LNCaP clone FGC (cell line): ENCODE results near the gene FBLN2.
A peak's percentile ranks its signal among the peaks of the same experiment; 100 is the strongest.
"Not testable (repeated sequence)": the region's sequence is repeated elsewhere in the genome, so short reads cannot be mapped to it uniquely, and the experiment has no call there.

ENCODE experiments used
- DNase-seq: peaks from one replicate; pipeline ENCODE4 v3.0.0-alpha.2; 2011; ENCODE audit warnings: low read depth
- H3K4me3 ChIP-seq: 2 replicates; pipeline ENCODE4 v1.5.1; 2011; ENCODE audit warnings: mild to moderate bottlenecking, low read depth, low read length, control low read depth
- TF ChIP-seq, protein P1 (sequence below): IDR thresholded peaks from 2 replicates; pipeline ENCODE4 v1.5.1; 2012; ENCODE audit warnings: mild to moderate bottlenecking; ENCODE audit not compliant: control insufficient read depth, insufficient read depth; ENCODE audit errors: extremely low read depth

FBLN2 gene

DNA sequence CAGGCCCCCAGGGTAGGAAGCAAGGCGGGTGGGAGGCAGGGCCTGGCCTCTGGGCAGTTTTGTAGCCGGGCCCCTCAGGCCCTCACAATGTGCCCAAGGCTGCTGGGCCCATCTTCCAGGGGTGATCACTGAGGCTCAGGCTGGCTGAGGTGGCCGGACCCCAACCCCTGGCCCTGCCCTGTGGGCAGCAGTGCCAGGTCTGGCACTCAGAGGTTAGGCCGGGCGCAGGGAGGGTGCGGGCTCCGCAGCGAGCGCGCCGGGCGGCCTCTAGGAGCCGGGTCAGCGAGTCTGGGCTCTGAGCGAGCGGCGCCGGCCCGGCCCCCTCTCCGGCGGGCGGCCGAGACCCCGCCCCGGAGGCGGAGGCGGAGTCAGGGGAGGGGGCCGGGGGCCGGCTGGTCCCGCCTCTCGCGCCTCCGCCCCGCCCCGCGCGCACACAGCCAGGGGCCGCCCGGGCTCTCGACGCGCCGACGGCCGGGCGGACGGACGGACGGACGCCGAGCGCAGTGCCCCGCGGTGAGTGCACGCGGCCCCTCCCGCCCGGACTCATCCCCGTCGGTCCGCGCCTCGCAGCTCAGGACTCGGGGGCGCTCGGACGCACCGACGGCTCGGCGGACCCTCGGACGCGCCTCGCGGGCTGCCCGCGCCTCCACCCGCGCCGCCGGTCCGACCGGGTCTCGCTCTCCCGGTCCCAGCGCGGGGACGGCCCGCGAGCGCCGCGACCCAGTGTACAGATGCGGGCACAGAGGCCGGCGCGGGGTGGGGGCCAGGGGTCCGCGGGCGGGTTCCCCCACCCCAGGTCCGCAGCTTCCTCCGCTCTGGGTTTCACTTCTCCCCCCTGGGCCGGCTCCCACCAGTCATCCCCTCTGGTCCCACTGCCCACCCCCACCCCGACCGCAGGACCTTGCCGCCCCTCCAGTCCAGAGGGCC is at the start of gene FBLN2:
FBLN2 (plus strand) TSS at position 430 of the 927 bp plus-strand sequence. CDS start 21,231 bp downstream, outside the sequence.
- DNase-seq = no peak
- peak within 1 kb of the TSS; percentile 38 for H3K4me3 ChIP-seq
- TF ChIP-seq, protein P1, sequence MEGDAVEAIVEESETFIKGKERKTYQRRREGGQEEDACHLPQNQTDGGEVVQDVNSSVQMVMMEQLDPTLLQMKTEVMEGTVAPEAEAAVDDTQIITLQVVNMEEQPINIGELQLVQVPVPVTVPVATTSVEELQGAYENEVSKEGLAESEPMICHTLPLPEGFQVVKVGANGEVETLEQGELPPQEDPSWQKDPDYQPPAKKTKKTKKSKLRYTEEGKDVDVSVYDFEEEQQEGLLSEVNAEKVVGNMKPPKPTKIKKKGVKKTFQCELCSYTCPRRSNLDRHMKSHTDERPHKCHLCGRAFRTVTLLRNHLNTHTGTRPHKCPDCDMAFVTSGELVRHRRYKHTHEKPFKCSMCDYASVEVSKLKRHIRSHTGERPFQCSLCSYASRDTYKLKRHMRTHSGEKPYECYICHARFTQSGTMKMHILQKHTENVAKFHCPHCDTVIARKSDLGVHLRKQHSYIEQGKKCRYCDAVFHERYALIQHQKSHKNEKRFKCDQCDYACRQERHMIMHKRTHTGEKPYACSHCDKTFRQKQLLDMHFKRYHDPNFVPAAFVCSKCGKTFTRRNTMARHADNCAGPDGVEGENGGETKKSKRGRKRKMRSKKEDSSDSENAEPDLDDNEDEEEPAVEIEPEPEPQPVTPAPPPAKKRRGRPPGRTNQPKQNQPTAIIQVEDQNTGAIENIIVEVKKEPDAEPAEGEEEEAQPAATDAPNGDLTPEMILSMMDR = no peak

DNA sequence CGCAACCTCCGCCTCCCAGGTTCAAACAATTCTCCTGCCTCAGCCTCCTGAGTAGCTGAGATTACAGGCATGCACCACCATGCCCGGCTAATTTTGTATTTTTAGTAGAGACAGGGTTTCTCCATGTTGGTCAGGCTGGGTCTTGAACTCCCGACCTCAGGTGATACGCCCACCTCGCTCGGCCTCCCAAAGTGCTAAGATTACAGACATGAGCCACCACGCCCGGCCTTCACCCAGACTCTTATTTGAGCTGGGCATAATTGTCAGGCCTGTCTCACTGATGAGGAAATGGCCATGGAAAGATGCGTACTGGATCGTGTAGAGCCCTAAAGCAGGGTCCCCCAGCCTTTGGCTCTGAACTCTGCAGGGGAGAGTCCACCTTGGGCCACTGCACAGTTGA is 49.7 kb upstream of the FBLN2 start:
- DNase-seq, H3K4me3 ChIP-seq: not testable (repeated sequence)

DNA sequence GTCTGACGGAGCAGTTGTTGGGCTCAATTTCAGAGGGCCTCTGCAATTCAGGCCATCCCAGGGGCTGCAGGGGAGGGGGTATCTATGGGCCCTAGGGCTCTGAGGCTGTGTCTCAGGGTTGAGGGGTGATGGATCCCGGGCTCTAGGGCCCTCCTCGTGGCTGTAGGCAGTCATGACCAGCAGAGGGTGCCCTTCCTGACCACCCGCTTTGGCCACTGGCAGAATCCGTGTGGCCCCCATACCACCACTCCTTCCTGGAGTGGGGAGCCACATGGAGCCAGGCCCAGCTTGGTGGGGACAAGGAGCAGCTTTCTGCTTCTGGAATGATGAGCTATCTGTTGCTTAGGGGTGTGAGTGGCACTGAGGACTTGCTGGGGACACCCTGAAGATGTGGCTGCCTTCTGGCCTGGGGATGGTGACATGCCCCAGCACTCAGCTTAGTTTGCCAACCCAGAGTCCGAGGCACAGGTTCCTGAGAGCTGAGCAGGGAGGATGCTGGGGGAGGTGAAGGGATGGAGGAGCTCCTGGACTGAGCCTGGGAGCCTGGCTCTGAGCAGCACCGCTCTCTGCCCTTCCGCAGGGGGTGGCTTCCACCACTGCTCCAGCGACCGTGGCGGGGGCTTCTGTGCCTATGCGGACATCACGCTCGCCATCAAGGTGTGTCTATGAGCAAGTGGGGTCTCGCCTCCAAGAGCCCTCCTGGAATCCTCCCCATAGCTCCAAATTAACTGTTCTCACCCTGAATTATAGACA is 48.6 kb upstream of the FBLN2 start:
- DNase-seq = no peak
- TF ChIP-seq, protein P1 = peak; percentile 51
- no peak overlapping the region for H3K4me3 ChIP-seq

DNA sequence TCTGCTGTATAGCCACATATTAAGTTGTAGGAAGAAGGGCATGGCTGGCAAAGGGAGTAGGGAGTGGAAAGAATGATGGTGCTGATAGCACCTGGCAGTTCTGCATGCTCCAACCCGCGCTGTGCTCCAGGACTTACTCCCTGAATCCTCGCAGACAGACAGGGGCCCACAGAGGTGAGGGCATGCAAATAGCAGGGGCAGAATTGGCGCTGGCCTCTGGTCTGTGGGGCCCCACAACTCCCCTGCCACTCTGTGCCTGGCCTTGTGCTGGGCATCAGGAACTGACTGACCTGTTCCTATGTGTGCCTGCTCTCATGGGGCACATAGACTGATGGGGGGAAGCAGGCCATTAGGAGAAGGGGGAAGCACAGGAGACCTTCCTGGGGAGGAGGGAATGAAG is 47.9 kb upstream of the FBLN2 start:
- no peak for DNase-seq
- TF ChIP-seq, protein P1 = no peak
- H3K4me3 ChIP-seq = no peak overlapping the region

DNA sequence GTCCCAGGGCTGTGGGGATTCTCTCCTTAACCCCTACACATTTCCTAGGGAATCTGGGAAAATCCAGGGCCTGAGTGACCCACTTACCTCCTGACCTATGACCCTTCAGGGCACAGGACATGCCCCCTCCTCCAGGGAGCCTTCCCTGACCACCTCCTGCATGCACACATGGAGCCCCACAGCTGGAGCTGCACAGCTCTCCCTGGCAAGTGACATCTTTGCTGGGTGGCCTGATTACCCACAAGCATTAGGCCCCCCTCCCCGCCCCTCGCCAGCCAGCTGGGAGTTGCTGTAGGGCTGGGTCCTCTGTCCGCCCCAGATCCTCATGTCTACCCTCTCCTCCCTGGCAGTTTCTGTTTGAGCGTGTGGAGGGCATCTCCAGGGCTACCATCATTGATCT is 47.4 kb upstream of the FBLN2 start:
- TF ChIP-seq, protein P1 = no peak
- no peak for DNase-seq
- H3K4me3 ChIP-seq = no peak overlapping the region

DNA sequence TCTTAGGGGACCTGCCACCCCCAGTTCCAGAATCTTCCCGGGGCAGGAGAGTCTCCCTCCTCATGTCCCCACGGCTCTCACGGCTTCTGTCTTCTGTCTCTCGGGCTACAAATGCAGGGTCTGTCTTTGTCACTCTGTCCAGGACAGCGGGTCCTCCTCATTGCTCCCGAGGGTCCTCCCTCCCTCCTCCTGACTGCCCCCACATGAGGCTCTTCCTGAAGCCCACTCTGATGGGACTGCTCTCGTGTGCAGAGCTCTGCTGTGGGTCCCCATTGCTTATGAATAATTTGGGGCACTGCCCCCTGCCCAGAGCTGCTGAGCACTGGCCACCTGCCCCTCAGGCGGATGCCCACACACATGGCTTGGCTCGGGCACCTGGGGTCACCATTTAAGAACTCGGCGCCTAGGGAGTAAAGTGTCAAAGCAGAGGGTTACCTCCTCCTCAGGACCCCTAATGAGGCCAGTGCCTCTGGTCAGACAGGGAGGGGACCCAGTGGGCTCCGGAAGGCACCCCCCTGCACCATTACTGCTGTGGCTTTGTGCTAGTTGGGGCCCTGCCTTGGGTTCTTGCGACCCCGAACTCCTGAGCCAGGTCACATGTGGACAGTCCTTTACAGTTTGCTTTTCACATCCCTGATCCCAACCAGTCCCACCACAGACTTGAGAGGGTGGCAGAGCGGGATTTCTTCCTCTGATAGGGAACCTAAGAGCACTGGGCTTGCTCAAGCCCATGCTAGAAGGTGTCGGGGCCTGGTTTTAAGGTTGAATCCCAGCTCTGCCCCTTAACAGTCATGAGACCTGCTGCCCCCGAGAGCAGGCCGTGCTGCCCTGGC is 46.8 kb upstream of the FBLN2 start:
- TF ChIP-seq, protein P1 = no peak
- DNase-seq = no peak
- no peak overlapping the region for H3K4me3 ChIP-seq

DNA sequence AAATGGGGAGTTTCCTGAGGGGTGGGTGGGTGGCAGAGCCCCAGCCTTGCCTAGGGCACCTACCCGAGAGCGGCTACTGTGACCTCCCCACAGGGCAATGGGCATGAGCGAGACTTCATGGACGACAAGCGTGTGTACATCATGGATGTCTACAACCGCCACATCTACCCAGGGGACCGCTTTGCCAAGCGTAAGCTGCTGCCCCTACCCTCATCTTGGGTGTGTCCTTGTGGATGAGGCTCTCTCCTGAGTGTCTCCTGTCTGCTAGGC is 46.2 kb upstream of the FBLN2 start:
- no peak for DNase-seq
- TF ChIP-seq, protein P1 = no peak
- H3K4me3 ChIP-seq = no peak overlapping the region
